Measurements from ENCODE around the gene AOAH.
"Not testable (repeated sequence)": the region's sequence is repeated elsewhere in the genome, so short reads cannot be mapped to it uniquely, and the experiment has no call there.

The AOAH gene

GRCh38 chr7:36496576-36496975 lies 227.7 kb downstream of the AOAH start:
- Mint-ChIP-seq H3K9me3 (no peaks in the 10 kb centered on the region), H3K27me3 (peaks cover 11% of the 10 kb centered on the region), H3K27ac (no peak overlapping the region), H3K4me3 (no peak overlapping the region), H3K36me3 (no peaks in the 10 kb centered on the region), H3K4me1 (no peaks in the 10 kb centered on the region)
- DNase-seq (ENCODE audit: low spot score in 2 of 2) (no peak), ATAC-seq (ENCODE audit: low read depth) (no peak)

DNA sequence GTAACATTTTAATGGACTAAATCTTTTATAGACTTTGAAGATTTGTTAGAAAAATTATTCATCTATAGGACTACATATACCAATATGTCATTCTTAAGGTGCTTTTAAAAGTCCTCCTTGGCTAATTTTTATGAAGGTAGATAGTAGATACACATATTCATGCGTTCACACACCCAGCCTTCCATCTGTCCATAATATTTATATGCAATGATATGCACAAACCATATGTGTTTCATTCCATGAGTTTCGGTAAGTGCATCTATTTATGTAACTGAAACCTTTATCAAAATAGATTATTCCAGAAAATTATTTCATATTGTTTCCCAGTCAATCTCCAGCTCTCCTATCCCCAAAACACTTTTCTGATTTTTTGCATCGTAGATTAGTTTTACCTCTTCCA lies 233.0 kb downstream of the AOAH start:
- DNase-seq (ENCODE audit: low spot score in 2 of 2) (no peak), ATAC-seq (ENCODE audit: low read depth) (no peak)
- Mint-ChIP-seq H3K4me3 (no peak overlapping the region), H3K9me3 (no peaks in the 10 kb centered on the region), H3K4me1 (no peaks in the 10 kb centered on the region), H3K27ac (no peak overlapping the region), H3K36me3 (no peaks in the 10 kb centered on the region), H3K27me3 (peaks cover 3% of the 10 kb centered on the region)

DNA sequence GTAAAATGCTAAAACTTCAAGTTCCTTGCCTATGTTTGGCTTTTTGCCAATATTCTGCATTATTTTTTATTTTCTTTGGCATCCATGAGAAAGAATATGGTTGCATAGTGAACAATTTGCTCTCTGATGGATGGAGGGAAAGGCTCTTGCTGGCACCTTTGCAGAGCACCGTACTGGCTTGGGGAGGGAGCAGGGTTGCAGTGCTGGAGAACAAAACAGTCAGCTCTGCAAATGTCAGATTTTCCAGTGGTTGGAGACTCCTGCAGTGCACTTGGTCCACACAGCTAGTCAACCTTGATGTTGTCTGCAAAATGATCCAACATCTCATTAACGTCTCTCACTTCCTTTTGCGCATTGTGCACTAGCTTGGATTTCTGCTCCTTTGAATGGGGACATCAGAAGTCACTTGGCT lies 233.9 kb downstream of the AOAH start:
- no peak overlapping the region for H3K4me3 Mint-ChIP-seq
- ATAC-seq (ENCODE audit: low read depth) = no peak
- no peaks in the 10 kb centered on the region for H3K4me1 Mint-ChIP-seq
- H3K27me3 Mint-ChIP-seq = peaks cover 3% of the 10 kb centered on the region
- DNase-seq (ENCODE audit: low spot score in 2 of 2) = no peak
- no peaks in the 10 kb centered on the region for H3K36me3 Mint-ChIP-seq
- H3K9me3 Mint-ChIP-seq = no peaks in the 10 kb centered on the region
- no peak overlapping the region for H3K27ac Mint-ChIP-seq

GRCh38 chr7:36488672-36489071 lies 235.6 kb downstream of the AOAH start:
- not testable (repeated sequence) for ATAC-seq (ENCODE audit: low read depth); H3K27me3 Mint-ChIP-seq; H3K9me3 Mint-ChIP-seq; H3K27ac Mint-ChIP-seq; H3K4me1 Mint-ChIP-seq; DNase-seq (ENCODE audit: low spot score in 2 of 2); H3K4me3 Mint-ChIP-seq; H3K36me3 Mint-ChIP-seq

DNA sequence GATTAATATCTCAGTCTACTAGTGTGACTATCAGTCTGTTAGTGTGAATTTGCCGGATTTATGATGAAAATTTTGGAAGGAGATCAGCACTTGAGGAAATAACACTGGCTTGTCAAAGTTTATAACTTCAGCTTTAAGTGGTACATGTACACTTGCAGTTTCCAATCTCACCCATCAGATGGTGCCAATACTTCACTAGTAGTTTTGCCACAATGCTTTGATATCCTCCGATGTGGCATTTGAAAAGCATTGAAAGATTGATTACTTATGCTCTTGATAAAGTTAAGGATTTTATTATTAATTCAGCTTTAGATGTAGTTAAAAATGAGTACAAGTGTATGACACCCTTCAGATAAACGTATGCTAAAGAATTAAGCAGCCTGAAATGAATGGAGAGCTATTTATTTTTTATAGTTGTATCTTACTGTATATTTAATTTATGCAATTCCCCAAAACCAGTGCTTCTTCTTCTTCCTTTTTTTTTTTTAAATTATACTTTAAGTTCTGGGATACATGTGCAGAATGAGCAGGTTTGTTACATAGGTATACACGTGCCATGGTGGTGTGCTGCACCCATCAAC lies 236.4 kb downstream of the AOAH start:
- Mint-ChIP-seq H3K4me3 (no peak overlapping the region), H3K4me1 (no peaks in the 10 kb centered on the region), H3K27me3 (peaks cover 6% of the 10 kb centered on the region), H3K36me3 (no peaks in the 10 kb centered on the region), H3K27ac (no peak overlapping the region), H3K9me3 (no peaks in the 10 kb centered on the region)
- DNase-seq (ENCODE audit: low spot score in 2 of 2) = peak; percentile 16 to 34
- peak; percentile 59 for ATAC-seq (ENCODE audit: low read depth)

- H3K9me3 Mint-ChIP-seq = peaks cover 3% of the 10 kb centered on the region
- H3K36me3 Mint-ChIP-seq = no peaks in the 10 kb centered on the region
- DNase-seq (ENCODE audit: low spot score in 2 of 2) (no peak), ATAC-seq (ENCODE audit: low read depth) (no peak)
- no peak overlapping the region for H3K27ac Mint-ChIP-seq
- H3K27me3 Mint-ChIP-seq = peaks cover 9% of the 10 kb centered on the region
- H3K4me3 Mint-ChIP-seq = no peak overlapping the region
- H3K4me1 Mint-ChIP-seq = no peaks in the 10 kb centered on the region
Measured at GRCh38 chr7:36486336-36486735, 238.0 kb downstream of the AOAH start.

- no peak overlapping the region for H3K27ac Mint-ChIP-seq
- peaks cover 9% of the 10 kb centered on the region for H3K27me3 Mint-ChIP-seq
- peaks cover 5% of the 10 kb centered on the region for H3K36me3 Mint-ChIP-seq
- DNase-seq (ENCODE audit: low spot score in 2 of 2) (no peak), ATAC-seq (ENCODE audit: low read depth) (no peak)
- no peaks in the 10 kb centered on the region for H3K4me1 Mint-ChIP-seq
- H3K4me3 Mint-ChIP-seq = no peak overlapping the region
- H3K9me3 Mint-ChIP-seq = peaks cover 14% of the 10 kb centered on the region
Measured at GRCh38 chr7:36484265-36484664, 240.0 kb downstream of the AOAH start.

DNA sequence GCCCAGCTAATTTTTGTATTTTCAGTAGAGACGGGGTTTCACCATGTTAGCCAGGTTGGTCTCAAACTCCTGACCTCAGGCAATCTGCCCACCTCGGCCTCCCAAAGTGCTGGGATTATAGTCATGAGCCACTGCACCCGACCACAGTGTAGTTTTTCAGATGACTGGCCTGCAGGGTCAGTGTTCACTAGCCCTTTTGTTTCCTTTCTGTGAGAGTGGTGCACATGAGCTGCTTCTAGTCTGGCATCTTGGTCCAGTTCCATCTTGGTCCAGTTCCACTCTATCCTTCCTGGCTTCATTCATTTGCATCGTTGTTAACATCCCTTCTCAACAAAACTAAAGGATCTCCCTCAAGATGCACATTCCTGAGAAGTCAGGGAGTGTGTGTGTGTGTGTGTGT lies 240.4 kb downstream of the AOAH start:
- not testable (repeated sequence) for H3K4me1 Mint-ChIP-seq; DNase-seq (ENCODE audit: low spot score in 2 of 2); H3K4me3 Mint-ChIP-seq; H3K27me3 Mint-ChIP-seq; ATAC-seq (ENCODE audit: low read depth); H3K27ac Mint-ChIP-seq; H3K36me3 Mint-ChIP-seq
- H3K9me3 Mint-ChIP-seq = peaks cover 17% of the 10 kb centered on the region

- H3K36me3 Mint-ChIP-seq = peaks cover 5% of the 10 kb centered on the region
Measured at GRCh38 chr7:36478745-36479144, 245.5 kb downstream of the AOAH start.

GRCh38 chr7:36475381-36475780 lies 248.9 kb downstream of the AOAH start:
- no peak for DNase-seq (ENCODE audit: low spot score in 2 of 2)
- Mint-ChIP-seq H3K36me3 (peaks cover 5% of the 10 kb centered on the region), H3K9me3 (peaks cover 10% of the 10 kb centered on the region), H3K4me1 (no peaks in the 10 kb centered on the region), H3K4me3 (no peak overlapping the region), H3K27ac (no peak overlapping the region), H3K27me3 (peaks cover 7% of the 10 kb centered on the region)
- ATAC-seq (ENCODE audit: low read depth) = no peak

More at GRCh38 chr7:36478745-36479144, 245.5 kb downstream of the AOAH start:
- no peak for ATAC-seq (ENCODE audit: low read depth)
- Mint-ChIP-seq H3K4me1 (no peaks in the 10 kb centered on the region), H3K4me3 (no peak overlapping the region), H3K27me3 (peaks cover 10% of the 10 kb centered on the region), H3K27ac (no peak overlapping the region), H3K9me3 (peaks cover 17% of the 10 kb centered on the region)
- DNase-seq (ENCODE audit: low spot score in 2 of 2) = no peak

DNA sequence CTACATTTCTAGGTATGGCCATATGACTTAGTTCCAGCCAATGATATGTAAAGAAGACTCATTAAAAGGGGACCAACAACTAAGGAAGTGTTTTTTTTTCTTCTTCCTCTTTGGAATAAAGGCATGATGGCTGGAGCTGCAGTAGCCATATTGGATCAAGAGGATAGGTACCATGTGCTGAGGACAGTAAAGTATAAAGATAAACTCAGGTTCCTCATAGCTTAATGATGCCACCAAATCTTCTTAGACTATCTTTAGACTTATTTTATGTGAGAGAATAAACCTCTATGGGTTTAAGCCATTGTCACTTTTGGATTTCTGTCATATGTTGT lies 249.3 kb downstream of the AOAH start:
- Mint-ChIP-seq H3K36me3 (peaks cover 5% of the 10 kb centered on the region), H3K9me3 (peaks cover 9% of the 10 kb centered on the region), H3K4me3 (no peak overlapping the region), H3K27ac (no peak overlapping the region), H3K27me3 (peaks cover 11% of the 10 kb centered on the region), H3K4me1 (no peaks in the 10 kb centered on the region)
- DNase-seq (ENCODE audit: low spot score in 2 of 2) (no peak), ATAC-seq (ENCODE audit: low read depth) (no peak)

- ATAC-seq (ENCODE audit: low read depth) = no peak
- H3K27ac Mint-ChIP-seq = no peak overlapping the region
- no peak for DNase-seq (ENCODE audit: low spot score in 2 of 2)
Measured at GRCh38 chr7:36474283-36475010, 249.8 kb downstream of the AOAH start.

GRCh38 chr7:36473454-36474282 lies 250.6 kb downstream of the AOAH start:
- Mint-ChIP-seq H3K9me3 (no peaks in the 10 kb centered on the region), H3K27ac (no peak overlapping the region), H3K27me3 (peaks cover 14% of the 10 kb centered on the region), H3K36me3 (no peaks in the 10 kb centered on the region), H3K4me1 (no peaks in the 10 kb centered on the region), H3K4me3 (no peak overlapping the region)
- ATAC-seq (ENCODE audit: low read depth) (no peak), DNase-seq (ENCODE audit: low spot score in 2 of 2) (no peak)

More at GRCh38 chr7:36474283-36475010, 249.8 kb downstream of the AOAH start:
- Mint-ChIP-seq H3K4me3 (no peak overlapping the region), H3K27me3 (peaks cover 12% of the 10 kb centered on the region), H3K36me3 (no peaks in the 10 kb centered on the region), H3K4me1 (no peaks in the 10 kb centered on the region), H3K9me3 (peaks cover 4% of the 10 kb centered on the region)

DNA sequence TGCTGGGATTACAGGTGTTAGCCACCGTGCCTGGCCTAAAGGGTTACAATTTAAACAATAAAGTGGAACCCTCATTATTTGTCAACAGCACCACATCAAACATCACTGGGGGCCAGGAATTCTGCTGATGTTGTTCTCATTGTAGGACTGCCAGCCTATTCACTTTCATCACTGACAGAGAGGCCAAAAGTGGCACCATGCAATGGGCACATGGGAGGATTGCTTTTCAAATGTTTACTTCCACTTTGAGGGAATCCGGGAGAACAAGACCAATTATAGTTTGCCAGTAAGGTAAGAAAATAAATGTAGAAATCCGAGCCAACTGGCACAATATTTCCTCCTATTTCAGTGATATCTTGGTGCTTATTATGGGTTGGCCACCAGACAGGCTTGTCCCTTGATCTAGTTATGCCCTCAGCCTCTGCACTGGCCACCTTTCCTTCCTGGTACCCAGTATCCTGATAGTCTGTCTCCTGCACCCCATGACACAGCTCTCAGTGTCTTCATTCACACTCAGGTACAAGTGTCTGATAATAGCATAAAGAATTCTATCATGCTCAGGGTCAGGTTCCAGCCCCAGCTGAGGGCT lies 252.1 kb downstream of the AOAH start:
- H3K4me3 Mint-ChIP-seq = no peak overlapping the region
- peaks cover 14% of the 10 kb centered on the region for H3K27me3 Mint-ChIP-seq
- no peaks in the 10 kb centered on the region for H3K9me3 Mint-ChIP-seq
- DNase-seq (ENCODE audit: low spot score in 2 of 2) (no peak), ATAC-seq (ENCODE audit: low read depth) (no peak)
- no peaks in the 10 kb centered on the region for H3K4me1 Mint-ChIP-seq
- H3K36me3 Mint-ChIP-seq = no peaks in the 10 kb centered on the region
- H3K27ac Mint-ChIP-seq = no peak overlapping the region

All from memory B cell (primary cell).